HG03159 (cell line): ENCODE results near the gene FSHR.

Experiments
- ATAC-seq: cut with Tn5 transposase; IDR thresholded peaks from one replicate; pipeline ENCODE4 v1.9.1; 2021; ENCODE audit warnings: mild to moderate bottlenecking, moderate library complexity; ENCODE audit not compliant: unreplicated experiment

The FSHR gene

DNA sequence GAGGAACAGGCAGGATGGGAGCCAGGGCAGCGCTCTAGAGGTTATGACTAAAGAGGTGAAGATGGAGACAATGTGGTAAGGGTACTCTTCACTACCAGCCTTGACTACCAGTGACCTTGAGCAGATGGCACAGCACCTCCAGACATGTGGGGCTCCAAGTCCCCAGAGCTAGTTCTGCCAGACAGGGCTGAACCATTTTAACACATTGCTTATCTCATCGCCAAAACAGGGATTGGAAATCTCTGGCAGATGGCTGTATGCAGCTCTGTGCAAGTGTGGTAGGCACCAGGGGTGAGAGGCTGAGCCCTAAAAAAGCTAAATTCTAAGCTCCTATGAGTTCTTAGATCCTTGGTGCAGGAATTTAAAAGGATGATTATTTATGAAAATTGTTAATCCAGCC is 41.3 kb downstream of the FSHR start:
- no peak for ATAC-seq

DNA sequence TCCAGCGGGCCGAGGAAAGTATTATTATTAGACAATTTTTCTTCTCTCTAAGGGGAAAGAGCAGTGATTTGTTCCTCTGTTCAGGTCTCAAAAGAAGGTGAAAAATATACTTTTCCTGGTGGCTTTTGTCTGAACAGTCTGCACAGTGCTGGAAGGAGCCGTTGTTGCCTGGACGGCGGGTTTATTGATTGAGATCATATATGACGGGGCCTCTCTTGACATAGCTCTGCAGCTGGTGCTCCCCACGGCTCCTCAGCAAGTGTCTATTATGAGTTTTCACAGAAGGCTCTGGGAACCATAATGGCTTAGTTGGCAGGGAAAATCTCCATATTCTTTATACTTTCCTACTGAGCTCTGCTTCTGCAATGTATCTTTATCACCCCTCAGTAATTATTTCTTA is 42.9 kb downstream of the FSHR start:
- no peak for ATAC-seq

DNA sequence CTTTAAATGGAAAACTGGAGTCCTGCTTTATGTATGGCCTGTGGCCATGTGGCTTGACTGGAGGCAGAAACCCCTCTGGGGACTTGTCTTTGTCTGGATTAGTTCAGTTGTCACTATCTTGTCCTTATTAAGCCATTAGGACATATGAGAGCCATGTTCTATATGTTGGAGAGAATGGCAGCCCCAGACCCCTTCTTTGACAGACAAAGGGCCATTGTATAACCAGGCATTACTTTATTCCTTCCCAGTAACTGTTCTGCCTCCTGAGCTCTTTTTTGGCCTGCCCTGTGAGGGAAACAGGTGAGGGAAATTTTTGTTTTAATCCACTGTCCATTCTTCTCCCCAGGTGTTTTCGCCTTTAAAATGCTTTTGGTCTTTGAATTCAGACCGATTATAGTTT is 43.3 kb downstream of the FSHR start:
- ATAC-seq, result no peak

DNA sequence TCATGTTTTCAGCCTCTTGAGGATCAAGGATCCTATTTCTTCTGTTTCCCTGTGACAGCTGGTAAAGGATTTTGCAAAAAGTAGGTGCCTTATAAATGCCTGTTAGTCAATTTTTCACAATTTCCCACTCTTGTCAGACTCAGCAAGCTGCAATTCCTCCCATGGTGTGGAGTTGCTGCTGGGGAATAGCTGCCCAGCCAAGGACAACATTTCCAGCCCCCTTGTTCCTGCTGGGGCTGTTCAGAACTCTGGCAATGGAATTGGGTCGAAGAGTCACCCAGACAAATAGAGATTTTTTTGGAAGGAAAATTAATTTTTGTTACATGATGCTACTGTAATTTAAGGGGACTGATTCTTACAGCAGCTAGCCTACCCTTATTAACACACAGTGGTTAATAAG is 43.7 kb downstream of the FSHR start:
- ATAC-seq, result no peak

DNA sequence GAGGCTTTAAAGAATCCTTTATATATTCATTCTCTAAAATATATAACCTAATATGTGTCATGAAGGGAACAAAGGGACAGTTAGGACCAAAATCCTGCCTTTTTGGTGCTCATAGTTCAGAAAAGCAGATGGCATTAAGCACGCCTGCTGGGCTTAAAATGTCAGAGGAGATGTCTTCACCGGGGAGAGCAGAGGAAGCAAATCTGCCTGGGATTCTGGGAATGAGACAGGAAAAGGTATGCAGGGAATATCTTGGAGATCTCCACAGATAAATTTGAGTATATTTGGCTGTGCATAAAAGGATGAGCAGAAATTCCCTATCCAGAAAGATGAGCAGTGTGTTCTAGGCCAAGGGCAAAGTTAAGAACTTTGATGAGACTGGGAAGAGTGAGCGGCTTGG is 45.5 kb downstream of the FSHR start:
- no peak for ATAC-seq

DNA sequence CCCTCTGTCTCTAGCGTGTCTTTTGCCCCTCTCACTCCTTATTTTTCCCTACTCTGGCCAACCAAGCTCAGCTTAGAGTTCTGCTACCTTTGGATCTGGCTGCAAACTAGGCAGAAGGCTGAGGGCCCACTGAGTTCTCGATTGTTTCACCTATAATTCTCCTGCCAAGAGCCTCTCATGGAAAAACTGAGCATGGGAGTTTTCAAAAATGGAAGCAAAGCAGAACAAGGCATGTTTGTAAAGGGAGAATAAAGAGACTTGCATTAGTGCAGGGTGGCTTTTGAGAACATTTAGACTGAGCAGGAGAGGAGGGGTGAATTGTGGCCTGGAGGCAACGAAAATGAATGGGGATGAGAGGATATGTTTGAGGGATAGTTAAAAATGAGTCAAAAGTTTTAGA is 45.9 kb downstream of the FSHR start:
- no peak for ATAC-seq

DNA sequence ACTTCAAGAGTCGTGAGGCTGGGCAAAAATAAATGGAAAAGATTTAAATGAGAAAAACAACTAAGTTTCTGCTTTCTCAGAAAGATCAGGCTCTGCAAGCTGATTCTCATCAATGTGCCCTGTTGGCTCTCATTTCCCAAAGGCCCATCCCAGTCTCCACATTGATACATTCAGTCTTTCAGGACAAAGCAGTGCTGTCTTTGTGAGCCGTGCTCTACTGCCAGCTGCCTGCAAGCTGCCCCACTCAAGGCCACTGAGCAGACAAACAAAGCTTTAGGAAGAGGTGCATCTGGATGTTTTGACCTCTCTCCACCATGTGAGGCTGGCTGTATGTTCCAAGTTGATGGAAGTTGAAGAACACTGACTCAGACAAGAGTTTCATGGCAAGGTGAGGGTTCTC is 48.8 kb downstream of the FSHR start:
- no peak for ATAC-seq

DNA sequence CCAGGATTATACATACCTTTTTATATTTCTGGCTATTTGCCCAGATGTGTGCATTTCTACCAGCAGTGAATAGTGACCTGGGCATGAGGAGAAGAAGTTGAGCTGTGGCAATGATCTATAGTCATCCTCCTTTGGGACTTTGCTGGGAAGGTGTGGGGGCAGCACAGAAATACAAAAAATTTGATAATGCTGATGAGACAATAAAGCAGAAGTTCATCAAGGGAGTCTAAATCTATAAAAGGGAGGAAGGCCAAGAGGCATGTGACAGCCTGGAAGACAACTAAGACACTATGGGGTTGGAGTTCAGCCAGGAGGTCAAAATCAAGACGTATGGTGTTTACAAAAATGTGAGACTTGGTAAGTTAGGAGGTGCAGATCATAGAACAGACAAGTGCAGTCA is 52.2 kb downstream of the FSHR start:
- ATAC-seq, result no peak

DNA sequence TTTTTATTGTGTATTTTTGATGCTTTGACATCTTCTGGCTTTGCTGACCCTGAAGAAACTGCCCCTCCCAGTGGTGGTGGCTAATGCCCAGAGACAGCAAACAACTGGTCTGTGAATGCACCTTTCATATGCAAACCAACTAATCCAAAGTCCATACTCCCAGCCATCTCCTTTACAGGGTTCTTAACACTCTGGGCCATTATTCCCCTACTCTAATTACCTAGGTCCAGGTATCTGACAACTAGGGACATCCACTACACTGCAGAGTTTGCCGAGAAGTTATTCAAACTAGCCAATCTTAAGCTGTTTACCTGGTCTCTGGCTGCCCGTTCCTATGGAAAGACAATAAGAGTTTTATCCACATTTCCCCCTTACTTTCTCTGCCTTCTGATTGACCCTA is 73.6 kb downstream of the FSHR start:
- ATAC-seq, result no peak

DNA sequence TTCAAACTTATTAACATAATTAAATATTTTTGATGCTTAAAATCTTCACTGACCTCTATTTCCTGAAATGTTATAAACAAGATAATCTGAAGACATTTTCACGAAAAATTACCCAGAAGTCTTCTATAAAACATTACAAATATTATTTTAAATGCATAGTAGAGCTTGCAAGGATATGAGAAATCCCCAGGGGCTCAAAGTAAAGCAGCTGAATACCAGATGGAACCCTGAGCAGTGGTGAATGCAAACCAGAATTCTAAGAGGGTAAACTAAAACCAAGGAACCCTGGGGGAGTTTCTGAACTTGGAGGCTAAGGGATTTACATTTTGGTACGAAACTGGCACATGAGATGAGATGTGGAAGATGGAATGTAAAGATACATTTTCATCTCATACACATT is 83.6 kb downstream of the FSHR start:
- ATAC-seq, result no peak

DNA sequence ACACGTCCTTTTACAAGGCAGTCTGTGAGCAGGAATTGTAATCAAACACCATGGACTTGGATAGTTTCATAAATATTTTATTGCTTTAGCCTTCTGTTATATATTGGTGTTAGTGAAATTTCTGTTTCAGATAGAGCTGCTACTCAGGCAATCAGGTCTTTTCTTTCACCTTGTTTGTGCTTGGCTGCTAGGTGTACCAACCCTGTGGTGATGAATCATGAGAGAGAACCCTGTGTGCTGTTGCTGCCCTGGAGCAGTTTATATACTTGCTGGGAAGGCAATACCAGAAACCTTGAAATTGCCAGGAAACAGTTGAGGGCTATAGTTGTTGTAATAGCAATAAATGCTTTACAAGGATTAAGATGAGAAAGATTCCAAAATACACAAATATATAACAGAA is 84.5 kb downstream of the FSHR start:
- ATAC-seq, result no peak

DNA sequence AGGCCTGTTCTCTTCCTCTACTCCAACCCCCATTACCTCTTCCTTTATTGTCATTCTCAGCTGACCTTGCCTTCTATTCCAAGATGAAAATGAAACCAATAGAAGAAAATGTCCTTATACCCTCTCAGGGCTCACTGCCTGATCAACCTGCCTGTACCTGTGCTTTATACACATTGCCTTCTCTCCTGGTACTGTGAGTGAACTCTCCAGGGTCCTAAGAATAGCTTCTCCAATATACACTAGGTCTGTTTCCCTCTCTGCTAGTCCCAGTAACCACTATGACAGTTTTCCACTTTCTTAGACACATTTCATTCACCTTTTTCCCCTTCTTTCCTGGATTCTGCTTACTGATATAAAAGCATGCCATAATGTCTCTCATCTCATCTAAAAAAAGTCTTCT is 85.7 kb downstream of the FSHR start:
- no peak for ATAC-seq

DNA sequence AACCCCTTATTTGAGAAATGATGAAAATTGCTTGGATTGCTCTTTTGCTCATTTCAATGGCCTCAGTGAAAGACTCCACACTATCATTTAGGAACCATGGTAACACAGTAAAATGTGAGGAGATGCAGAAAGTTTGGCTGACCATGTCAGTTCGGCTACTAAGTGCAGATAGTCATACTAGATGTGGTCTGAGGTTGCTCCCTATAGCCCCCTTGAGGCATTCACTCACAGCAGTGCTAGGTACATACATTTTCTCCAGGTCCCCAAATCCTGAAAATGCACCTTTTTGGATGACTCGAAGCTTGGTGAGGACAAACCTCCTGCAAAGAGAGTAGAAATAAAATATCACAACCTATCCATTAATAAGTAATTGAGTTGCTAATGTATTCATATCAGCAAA is 86.3 kb downstream of the FSHR start:
- ATAC-seq, result no peak

DNA sequence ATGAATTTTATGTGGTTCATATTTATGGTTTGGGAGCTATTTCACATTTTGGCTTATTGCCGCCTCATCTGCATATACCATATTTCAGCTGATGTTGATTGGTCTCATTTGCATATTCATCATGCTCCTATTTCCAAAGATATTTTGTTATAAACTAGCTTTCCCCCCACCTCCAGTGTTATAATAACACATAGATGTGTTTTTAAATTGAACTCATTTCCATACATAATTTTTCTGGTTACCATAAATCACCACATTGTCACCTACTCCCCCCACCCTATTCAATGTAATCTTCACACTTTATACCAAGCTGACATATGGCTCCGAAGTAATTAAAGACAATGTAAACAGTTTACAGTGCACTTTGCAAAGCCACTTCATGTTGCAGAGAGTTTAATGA is 101.2 kb downstream of the FSHR start:
- ATAC-seq, result no peak

DNA sequence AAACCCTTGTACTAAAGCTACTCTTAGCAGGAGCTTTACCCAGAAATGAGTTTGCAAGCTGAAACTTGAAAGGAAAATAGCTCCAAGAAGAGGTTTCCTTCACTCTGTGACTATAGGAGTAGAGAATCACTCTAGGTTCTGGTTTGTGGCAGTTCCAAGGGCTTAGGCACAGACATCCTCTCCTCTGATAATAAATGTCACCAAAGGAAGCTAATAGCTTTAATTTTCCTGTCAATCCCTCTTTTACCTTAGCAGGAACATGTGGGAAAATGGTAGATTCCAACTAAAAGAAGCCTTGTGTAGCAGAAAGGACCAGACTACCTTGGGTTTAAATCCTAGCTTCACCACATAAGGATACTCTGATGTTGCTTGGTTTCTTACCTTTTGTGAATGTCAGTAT is 104.0 kb downstream of the FSHR start:
- ATAC-seq, result no peak

DNA sequence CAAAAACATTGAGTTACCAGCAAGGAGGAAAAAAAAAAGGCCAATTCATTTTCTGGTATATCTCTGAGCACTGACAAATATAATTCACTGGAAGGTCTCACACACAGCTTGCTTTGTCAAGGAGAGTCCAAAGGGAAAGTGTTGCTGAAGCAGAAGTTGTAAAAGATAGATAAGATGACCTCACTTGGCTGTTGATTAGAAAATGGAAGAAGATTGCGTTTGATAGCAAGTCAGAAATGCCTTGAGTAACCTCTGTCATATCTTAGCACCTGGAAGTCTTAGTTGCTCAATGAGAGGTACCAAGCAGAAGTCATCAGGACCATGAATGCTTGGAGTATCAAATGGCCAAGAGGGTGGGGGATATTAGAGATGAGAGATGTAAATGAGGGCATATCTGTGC is 105.2 kb downstream of the FSHR start:
- ATAC-seq, result no peak

DNA sequence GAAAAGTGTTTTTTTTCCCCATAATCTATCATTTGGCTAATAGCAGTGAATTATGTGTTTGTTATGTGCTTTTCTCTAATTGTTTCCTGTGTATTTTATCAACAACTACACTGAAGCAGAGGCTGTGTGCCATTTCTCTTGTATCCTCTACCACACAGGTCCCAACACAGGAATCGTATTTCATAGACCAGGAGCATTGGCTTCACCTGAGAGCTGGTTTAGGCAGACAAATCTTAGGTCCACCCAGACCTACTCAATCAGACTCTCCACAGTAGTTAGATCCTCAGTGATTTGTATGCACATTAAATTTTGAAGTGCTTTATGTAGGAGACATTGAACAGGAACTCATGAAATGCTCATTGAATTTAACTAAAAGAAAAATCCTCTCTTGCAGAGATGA is 109.2 kb downstream of the FSHR start:
- no peak for ATAC-seq

DNA sequence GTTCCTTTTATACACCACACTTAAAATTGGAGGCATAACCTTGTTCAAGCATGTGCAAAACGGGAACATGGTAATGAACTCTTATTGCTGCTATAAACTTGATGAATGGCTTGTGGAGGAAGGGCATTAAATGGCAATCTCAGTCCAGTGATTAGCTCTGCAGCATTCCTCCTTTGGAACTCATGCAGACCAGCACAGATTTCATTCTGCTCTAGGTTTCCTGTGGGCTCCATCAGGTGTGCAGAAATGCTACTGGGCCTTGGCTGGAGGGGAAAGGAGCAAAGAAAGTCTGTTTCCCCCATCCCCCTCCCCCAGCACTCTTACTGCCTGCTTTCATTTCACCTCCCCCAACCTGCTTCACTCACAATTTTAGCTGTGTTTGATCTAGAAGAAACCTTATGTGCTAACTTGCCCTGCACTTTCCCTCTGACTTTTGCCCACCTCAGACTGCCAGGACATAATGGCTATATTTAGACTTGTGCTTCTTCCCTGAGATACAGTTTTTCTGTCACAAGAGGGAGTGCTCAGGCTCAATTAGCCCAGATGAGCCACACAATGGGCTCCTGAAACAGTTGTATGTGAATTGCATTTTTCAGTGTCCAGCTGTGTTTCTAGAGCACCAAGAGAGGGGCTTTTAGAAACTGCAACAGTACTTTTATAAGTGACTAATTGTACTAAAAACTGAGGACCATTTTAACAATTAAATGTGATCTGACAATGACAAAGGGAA is 109.8 kb downstream of the FSHR start:
- ATAC-seq, result no peak

DNA sequence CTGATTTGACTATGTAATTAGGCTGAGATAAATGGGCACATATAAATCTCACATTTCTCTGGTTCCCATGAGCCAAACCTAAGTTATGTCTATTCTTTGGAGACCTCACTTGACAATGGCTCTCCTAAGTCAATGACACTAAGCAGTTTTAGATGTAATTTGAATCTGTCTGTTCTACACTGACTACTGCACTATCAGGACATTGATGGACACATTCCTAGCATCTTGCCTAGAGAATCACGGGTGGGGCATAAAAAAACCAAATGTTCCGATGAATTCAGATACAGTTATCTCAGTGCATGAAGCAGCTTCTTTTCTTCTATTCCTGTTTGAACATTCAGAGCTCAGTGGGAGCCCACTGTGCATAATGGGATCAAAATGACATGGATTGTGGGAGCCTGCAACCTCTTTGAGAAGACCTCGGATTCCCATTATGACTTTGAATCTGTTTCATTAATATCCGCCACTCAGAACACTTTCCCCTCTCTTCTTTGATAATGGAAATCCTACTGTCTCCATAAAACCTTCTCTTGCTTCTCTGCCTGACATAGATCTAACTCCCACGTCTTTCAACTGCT is 110.8 kb downstream of the FSHR start:
- no peak for ATAC-seq

DNA sequence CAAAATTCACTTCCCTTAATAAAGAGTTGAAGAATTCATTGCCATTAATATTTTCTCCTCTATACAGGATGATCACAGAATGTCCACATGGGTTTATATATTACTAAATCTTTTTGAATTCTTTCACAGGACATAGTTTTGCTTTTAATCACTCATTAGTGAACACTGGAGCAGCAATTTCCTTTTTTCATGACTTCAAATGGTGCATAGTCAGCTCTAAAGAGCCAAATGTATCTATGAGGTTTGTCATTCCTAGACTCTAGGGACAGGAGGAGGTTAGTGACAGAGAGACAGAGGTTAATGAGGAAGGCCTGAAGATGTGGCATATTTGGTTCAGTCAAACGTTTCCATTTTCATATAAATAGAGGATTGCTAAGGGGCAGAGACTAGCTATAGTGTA is 111.8 kb downstream of the FSHR start:
- ATAC-seq, result no peak

DNA sequence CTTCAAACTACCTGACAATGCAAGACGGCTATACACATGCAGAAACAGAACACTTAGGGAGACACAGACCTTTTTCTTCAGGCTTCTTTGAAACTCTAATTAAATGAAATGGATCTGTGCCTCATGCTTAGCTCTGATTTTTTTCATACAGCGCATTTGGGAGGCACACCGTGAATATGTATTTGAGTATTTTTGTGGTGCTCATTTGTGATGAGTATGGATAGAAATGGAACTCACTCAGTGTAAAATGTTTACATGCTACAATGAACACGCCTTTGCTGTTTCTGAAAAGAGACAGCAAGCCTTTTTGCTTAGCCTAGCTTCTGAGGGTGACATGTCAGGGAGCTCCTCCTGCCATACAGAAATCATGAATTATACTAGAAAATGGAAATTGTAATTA is 113.3 kb downstream of the FSHR start:
- no peak for ATAC-seq

DNA sequence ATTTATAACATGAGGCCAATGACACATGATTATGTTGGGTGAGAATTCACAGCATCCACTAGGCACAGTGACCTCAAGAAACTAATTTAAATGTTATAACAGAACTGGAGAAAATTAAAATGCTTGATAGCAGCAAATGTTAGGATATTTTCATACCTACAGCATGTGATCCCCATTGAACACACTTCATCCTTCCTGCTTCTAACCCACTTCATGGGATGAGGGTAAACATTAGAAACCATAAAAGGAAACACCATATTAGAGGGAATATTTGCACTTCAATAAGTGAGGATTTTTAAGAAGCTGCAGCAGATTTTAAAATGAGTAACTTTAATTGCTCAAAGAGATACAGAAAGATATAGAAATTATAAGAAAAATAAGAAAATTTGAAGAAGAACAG is 117.1 kb downstream of the FSHR start:
- ATAC-seq, result no peak

DNA sequence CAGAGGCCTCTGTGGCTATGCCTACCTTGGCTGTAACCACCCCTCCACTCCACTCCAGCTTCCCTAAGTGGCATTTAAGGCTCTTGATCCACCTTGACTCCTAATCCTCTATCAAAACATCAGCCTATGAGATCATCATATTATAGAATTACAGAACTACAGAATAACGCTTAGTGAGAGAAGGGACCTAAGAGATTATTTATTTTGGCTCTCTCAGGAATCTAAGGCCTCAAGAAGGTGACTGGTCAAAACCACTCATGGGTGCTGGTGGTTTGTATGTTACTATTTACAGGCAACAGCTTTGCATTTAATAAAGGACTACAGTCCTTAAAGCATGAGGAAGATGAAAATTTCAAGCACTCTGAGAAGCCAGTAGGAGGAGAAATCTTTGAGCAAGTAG is 118.8 kb downstream of the FSHR start:
- no peak for ATAC-seq
